Breast epithelium (tissue), 4 donors: ENCODE results near the gene TRNP1. TPM values are rescaled to one million over a fixed set of nuclear protein-coding genes. Genes with fewer than 3 reads are reported as not detected.

Experiments
- DNase-seq, 2 donors: peaks; one replicate each; pipeline ENCODE4 v3.0.0-alpha.2; 2019; ENCODE audit warnings: low spot score in 2 of 2
- H3K27ac ChIP-seq, 2 donors: fragments of 200-600 bp; sonication (generic) in 1 of 2; one replicate each; pipeline ENCODE4 v1.5.1; 2016 to 2019; ENCODE audit warnings: mild to moderate bottlenecking in 1 of 2
- H3K27me3 ChIP-seq, 2 donors: fragments of 200-600 bp; sonication (generic) in 1 of 2; one replicate each; pipeline versions ENCODE4 v1.5.1 to v1.6.0; 2017 to 2019; ENCODE audit warnings: control low read depth in 1 of 2, mild to moderate bottlenecking in 1 of 2
- H3K36me3 ChIP-seq: fragments of 200-600 bp; one replicate; pipeline ENCODE4 v1.5.1; 2019
- H3K4me1 ChIP-seq, 2 donors: fragments of 200-600 bp; sonication (generic); one replicate each; pipeline ENCODE4 v1.5.1; 2016 to 2019; ENCODE audit warnings: control low read depth in 1 of 2
- H3K4me3 ChIP-seq, 3 donors: fragments of 200-600 bp; sonication (generic); 1 replicate in 2 of 3; 2 replicates in 1 of 3; pipeline ENCODE4 v1.5.1; 2016 to 2019; ENCODE audit warnings: mild to moderate bottlenecking in 3 of 3, moderate library complexity in 2 of 3
- H3K9me3 ChIP-seq, 2 donors: fragments of 200-600 bp; sonication (generic) in 1 of 2; one replicate each; pipeline ENCODE4 v1.5.1; 2016 to 2019; ENCODE audit warnings: control low read depth in 1 of 2
- POLR2A ChIP-seq: fragments of 450-650 bp; IDR thresholded peaks from one replicate; pipeline ENCODE4 v1.6.1; 2016; ENCODE audit warnings: antibody characterized with exemption, mild to moderate bottlenecking, moderate library complexity
- POLR2AphosphoS5 ChIP-seq, 3 donors: sonication (generic); formaldehyde crosslinking; IDR thresholded peaks; one replicate each; pipeline ENCODE4 v1.6.1; 2017; ENCODE audit warnings: antibody characterized with exemption in 3 of 3
- intact Hi-C: fragments of 100-400 bp; cut with DNase I; formaldehyde crosslinking; loops from one replicate; pipeline ENCODE4 v1.15.1; 2023; ENCODE audit warnings: low total_unique reads
- total RNA-seq, 3 donors: library from RNA; depleted of rRNA; stranded (reverse); fragments of >200 nt; gene quantifications; one replicate each; pipeline ENCODE4 v1.1.0, GENCODE V29; 2016
- TF ChIP-seq, protein P1 (sequence below), 3 donors: fragments of 450-650 bp; IDR thresholded peaks; one replicate each; pipeline ENCODE4 v1.5.1; 2016 to 2017; ENCODE audit warnings: antibody characterized with exemption in 3 of 3, mild to moderate bottlenecking in 3 of 3, moderate library complexity in 3 of 3

Gene TRNP1
- total RNA-seq, 3 donors from 2014 or later = 1.6 to 27.8 (median 16.7) TPM

DNA sequence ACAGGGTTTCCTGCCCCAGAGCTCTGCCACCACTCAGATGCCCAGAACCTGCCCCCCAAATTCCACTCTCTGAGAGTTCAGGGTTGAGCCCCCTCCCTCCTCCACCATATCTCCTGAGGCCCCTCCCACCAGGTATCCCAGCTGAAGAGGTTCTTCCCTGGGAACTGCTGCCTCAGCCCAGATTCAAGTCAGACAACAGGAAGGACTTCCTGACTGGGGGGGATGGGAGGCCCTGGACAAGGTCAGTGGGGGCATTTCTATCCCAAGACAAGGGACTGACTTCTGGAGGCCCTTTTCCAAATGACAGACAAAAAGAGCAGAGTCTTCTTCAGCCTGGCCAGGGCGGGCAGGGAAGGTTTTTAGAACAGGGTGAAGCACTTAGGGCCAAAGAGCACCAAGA is 43.2 kb downstream of the TRNP1 start:
- intact Hi-C loops = no loop called here
- Histone ChIP-seq H3K36me3 (no peaks in the 10 kb centered on the region), H3K4me1 (no peaks in the 10 kb centered on the region), H3K4me3 (no peak overlapping the region), H3K27me3 (no peaks in the 10 kb centered on the region), H3K9me3 (no peaks in the 10 kb centered on the region), H3K27ac (no peak overlapping the region)
- DNase-seq = no peak
- TF ChIP-seq POLR2A = no peak

DNA sequence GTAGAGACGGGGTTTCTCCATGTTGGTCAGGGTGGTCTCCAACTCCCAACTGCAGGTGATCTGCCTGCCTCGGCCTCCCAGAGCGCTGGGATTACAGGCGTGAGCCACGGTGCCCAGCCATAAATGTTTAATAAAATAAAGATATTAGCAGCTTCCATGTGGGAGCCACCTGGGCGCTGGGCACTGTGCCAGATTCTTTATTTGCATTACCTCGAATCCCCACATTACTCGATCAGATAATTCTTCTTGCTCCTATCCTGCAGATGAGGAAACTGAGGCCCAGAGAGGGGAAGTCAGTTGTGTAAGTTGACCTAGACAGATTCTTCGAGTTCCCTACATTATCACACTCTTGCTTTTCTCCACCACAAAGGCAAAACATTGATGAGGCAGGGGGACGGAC is 44.0 kb downstream of the TRNP1 start:
- H3K36me3 ChIP-seq = no peaks in the 10 kb centered on the region
- DNase-seq = no peak
- no peaks in the 10 kb centered on the region for H3K4me1 ChIP-seq
- TF ChIP-seq POLR2AphosphoS5 (IDR thresholded peaks at IDR 0.05) (no peak), POLR2A (no peak)
- TF ChIP-seq, protein P1, sequence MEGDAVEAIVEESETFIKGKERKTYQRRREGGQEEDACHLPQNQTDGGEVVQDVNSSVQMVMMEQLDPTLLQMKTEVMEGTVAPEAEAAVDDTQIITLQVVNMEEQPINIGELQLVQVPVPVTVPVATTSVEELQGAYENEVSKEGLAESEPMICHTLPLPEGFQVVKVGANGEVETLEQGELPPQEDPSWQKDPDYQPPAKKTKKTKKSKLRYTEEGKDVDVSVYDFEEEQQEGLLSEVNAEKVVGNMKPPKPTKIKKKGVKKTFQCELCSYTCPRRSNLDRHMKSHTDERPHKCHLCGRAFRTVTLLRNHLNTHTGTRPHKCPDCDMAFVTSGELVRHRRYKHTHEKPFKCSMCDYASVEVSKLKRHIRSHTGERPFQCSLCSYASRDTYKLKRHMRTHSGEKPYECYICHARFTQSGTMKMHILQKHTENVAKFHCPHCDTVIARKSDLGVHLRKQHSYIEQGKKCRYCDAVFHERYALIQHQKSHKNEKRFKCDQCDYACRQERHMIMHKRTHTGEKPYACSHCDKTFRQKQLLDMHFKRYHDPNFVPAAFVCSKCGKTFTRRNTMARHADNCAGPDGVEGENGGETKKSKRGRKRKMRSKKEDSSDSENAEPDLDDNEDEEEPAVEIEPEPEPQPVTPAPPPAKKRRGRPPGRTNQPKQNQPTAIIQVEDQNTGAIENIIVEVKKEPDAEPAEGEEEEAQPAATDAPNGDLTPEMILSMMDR (IDR thresholded peaks at IDR 0.05) = no peak
- intact Hi-C loops = no loop called here
- no peak overlapping the region for H3K27ac ChIP-seq
- H3K4me3 ChIP-seq = no peak overlapping the region
- no peaks in the 10 kb centered on the region for H3K27me3 ChIP-seq
- H3K9me3 ChIP-seq = no peaks in the 10 kb centered on the region

DNA sequence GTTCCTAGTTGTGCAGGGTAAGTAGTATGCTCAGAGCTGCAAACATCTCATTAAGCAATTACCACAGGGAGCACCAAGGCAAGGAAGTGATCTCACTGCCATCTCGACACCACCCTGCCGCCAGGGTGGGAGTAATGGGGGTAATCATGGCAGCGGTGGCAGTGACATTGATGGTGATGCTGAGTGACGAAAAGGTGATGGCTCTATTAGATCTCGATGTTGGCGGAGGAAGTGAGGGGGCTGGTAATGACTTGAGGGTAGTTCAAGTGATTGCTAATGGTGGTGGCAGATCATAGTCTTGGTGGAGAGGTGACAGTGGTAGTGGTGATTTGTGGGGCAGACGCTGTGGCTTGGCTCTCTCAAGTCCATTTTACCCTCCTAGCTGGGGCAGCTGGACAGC is 44.5 kb downstream of the TRNP1 start:
- no peaks in the 10 kb centered on the region for H3K4me1 ChIP-seq
- no peaks in the 10 kb centered on the region for H3K27me3 ChIP-seq
- H3K27ac ChIP-seq = no peak overlapping the region
- TF ChIP-seq, protein P1 (IDR thresholded peaks at IDR 0.05) = no peak
- TF ChIP-seq POLR2A (no peak), POLR2AphosphoS5 (IDR thresholded peaks at IDR 0.05) (no peak)
- H3K4me3 ChIP-seq = no peak overlapping the region
- no peaks in the 10 kb centered on the region for H3K9me3 ChIP-seq
- no peak for DNase-seq
- no peaks in the 10 kb centered on the region for H3K36me3 ChIP-seq
- intact Hi-C loops = no loop called here

DNA sequence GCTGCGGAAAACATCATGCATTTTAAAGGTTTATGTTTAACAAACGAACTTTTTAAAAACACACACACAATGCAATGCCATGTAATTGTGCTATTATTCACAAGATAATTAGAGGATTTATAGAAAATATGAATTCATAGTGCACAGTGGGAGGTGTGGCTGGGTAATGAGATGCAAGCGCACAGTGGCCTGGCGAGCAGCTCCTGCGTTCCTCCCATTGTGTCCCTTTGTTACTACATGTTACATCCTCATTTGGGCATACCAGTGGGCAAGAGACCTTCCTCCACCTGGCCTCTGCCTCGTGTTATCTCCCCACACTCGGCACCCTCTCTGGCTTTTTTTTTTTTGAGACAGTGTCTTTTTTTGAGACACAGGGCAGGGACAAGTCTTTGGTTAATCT is 49.2 kb downstream of the TRNP1 start:
- H3K27me3 ChIP-seq = no peaks in the 10 kb centered on the region
- H3K36me3 ChIP-seq = no peaks in the 10 kb centered on the region
- TF ChIP-seq POLR2A = no peak
- TF ChIP-seq, protein P1 (IDR thresholded peaks at IDR 0.05) = no peak
- no peak for TF ChIP-seq POLR2AphosphoS5 (IDR thresholded peaks at IDR 0.05)
- H3K4me1 ChIP-seq = no peaks in the 10 kb centered on the region
- H3K4me3 ChIP-seq = no peak overlapping the region
- DNase-seq = no peak
- no peaks in the 10 kb centered on the region for H3K9me3 ChIP-seq
- intact Hi-C loops = no loop called here
- H3K27ac ChIP-seq = no peak overlapping the region

DNA sequence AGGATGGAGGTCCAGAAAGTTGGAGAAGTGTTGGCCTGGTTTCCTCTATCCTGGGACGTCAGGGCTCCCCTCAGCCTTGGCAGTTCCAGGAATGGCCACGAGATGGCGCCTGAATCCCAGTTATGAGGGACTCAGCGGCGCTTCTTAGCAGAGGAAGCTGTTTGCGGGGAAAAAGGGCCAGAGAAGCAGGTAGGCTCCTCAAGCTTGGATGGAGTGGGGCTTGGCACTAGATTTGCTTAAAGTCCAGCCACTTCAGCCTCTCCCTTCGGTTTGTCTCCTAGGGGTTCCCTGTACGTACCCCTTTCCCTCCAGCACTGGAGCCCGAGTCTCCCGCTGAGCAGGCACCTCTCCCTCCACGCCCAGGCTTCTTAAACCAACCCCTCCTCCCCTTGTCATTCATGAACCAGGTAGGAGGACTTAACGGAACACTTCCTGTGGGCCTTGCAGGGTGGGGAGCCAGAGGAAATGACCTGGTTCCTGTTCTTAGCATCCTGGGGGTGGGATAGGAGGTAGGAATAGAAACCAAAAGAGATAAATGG is 51.2 kb downstream of the TRNP1 start:
- peak; percentile 86 to 92 for DNase-seq
- Histone ChIP-seq H3K4me1 (no peaks in the 10 kb centered on the region), H3K36me3 (no peaks in the 10 kb centered on the region), H3K27me3 (no peaks in the 10 kb centered on the region), H3K4me3 (peak overlapping the region in 1 of 3 donors; percentile 39), H3K9me3 (no peaks in the 10 kb centered on the region), H3K27ac (no peak overlapping the region)
- intact Hi-C loops = loop anchor here (5.0 kb wide), 1 partner anchor 53 kb away; no protein-coding TSS in a partner anchor
- TF ChIP-seq, protein P1 (IDR thresholded peaks at IDR 0.05) = peak; percentile 96 to 99 (median 96)
- TF ChIP-seq POLR2A = no peak
- peak in 1 of 3 donors; percentile 64 for TF ChIP-seq POLR2AphosphoS5 (IDR thresholded peaks at IDR 0.05)
